ENCODE data around the gene BPIFB3. TPM values are rescaled to one million over a fixed set of nuclear protein-coding genes. Genes with fewer than 3 reads are reported as not detected.

BPIFB3 gene
- total RNA-seq, 3 donors from 2014 or later (not counting 1 experiment from before 2014, with no cell fraction given) = not detected

DNA sequence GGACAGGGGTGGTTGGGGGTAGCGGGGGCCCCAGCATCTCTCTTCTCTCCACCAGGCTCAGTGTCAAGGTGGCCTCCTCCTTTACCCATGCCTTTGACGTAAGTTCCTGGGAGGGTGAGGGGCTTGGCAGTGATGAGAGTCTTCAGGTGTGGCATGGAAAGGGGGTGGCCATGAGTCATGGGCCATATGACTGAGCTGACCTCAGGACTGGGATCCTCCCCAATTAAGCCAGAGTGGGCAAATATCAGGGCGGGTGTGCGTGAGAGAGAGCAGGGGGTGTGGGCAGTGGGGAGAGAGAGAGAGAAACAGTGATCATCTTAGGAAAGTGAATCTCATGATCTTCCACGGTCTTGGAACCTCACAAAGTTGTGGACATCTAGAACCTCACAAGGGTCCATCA is 17.5 kb downstream of the BPIFB3 start:
- no peak overlapping the region for H3K27ac Mint-ChIP-seq
- Histone ChIP-seq H3K27me3 (ENCODE audit: control insufficient read depth, insufficient read depth, low read length) (no peaks in the 10 kb centered on the region), H3K9me3 (ENCODE audit: control insufficient read depth, insufficient read depth, low read length) (no peaks in the 10 kb centered on the region), H3K36me3 (ENCODE audit: control insufficient read depth, insufficient read depth, low read length) (no peaks in the 10 kb centered on the region), H3K4me3 (ENCODE audit: low read length) (no peak overlapping the region), H3K4me1 (ENCODE audit: control insufficient read depth, insufficient read depth, low read length) (no peaks in the 10 kb centered on the region), H3K27ac (ENCODE audit: low read length) (no peak overlapping the region)
- no peaks in the 10 kb centered on the region for H3K9me3 Mint-ChIP-seq
- no peak for DNase-seq
- intact Hi-C loops (cut with micrococcal nuclease) = no loop called here
- ATAC-seq = no peak
- peaks cover 0 to 4% of the 10 kb centered on the region in 2 donors for H3K4me1 Mint-ChIP-seq
- H3K27me3 Mint-ChIP-seq (ENCODE audit: low read depth in 2 of 2) = peaks cover 0 to 2% of the 10 kb centered on the region in 2 donors
- no peaks in the 10 kb centered on the region for H3K36me3 Mint-ChIP-seq
- TF ChIP-seq, protein P1, sequence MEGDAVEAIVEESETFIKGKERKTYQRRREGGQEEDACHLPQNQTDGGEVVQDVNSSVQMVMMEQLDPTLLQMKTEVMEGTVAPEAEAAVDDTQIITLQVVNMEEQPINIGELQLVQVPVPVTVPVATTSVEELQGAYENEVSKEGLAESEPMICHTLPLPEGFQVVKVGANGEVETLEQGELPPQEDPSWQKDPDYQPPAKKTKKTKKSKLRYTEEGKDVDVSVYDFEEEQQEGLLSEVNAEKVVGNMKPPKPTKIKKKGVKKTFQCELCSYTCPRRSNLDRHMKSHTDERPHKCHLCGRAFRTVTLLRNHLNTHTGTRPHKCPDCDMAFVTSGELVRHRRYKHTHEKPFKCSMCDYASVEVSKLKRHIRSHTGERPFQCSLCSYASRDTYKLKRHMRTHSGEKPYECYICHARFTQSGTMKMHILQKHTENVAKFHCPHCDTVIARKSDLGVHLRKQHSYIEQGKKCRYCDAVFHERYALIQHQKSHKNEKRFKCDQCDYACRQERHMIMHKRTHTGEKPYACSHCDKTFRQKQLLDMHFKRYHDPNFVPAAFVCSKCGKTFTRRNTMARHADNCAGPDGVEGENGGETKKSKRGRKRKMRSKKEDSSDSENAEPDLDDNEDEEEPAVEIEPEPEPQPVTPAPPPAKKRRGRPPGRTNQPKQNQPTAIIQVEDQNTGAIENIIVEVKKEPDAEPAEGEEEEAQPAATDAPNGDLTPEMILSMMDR (IDR thresholded peaks at IDR 0.05) = no peak
- WGBS (ENCODE audit: insufficient coverage) = 90% methylated on average over 4 of the region's 5 CpGs
- no peak overlapping the region for H3K4me3 Mint-ChIP-seq

DNA sequence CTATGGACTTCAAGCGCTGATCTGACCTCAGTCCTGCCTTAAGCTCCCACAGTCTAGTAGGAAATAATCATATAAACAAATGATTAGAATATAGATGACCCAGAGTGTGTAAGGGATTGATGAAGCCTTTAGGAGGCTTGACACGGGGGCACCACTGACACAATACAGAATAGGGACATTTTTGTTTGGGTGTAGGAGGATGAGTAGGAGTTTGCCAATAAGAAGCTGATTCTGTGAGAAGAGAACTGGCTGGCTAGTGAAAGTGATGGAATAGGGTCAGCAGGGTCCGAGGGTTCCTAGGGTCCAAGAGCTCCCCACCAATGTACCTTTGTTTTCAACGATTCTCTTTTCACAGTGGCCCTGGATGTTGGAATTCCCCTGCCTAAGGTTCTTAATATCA is 18.7 kb downstream of the BPIFB3 start:
- DNase-seq = no peak
- Histone ChIP-seq H3K27ac (ENCODE audit: low read length) (no peak overlapping the region), H3K4me3 (ENCODE audit: low read length) (no peak overlapping the region), H3K36me3 (ENCODE audit: control insufficient read depth, insufficient read depth, low read length) (no peaks in the 10 kb centered on the region), H3K4me1 (ENCODE audit: control insufficient read depth, insufficient read depth, low read length) (no peaks in the 10 kb centered on the region), H3K27me3 (ENCODE audit: control insufficient read depth, insufficient read depth, low read length) (no peaks in the 10 kb centered on the region), H3K9me3 (ENCODE audit: control insufficient read depth, insufficient read depth, low read length) (no peaks in the 10 kb centered on the region)
- H3K27ac Mint-ChIP-seq = no peak overlapping the region
- H3K9me3 Mint-ChIP-seq = no peaks in the 10 kb centered on the region
- H3K27me3 Mint-ChIP-seq (ENCODE audit: low read depth in 2 of 2) = peaks cover 0 to 2% of the 10 kb centered on the region in 2 donors
- H3K4me1 Mint-ChIP-seq = peaks cover 0 to 4% of the 10 kb centered on the region in 2 donors
- TF ChIP-seq, protein P1 (IDR thresholded peaks at IDR 0.05) = no peak
- intact Hi-C loops (cut with micrococcal nuclease) = no loop called here
- ATAC-seq = no peak
- H3K36me3 Mint-ChIP-seq = no peaks in the 10 kb centered on the region
- WGBS (ENCODE audit: insufficient coverage) = 86% methylated on average over 3 of the region's 4 CpGs
- no peak overlapping the region for H3K4me3 Mint-ChIP-seq

DNA sequence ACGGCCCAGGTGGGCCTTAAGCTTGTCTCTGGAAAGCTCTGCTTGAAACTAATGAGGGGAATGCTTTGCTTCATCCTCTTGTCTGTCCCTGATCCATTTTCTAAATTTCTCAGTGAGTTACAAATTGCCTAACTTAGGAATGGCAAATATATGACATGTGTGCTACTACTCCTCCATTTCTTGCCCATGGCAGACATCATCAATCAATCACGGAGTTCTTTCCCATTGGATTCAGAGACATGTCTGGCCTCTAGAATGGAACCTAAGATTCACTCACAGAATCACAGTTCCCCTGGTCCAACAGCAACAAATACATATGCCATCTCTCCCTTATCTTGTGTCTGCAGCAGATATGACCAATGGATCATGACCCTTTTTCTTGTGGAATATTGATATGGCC is 19.1 kb downstream of the BPIFB3 start:
- intact Hi-C loops (cut with micrococcal nuclease) = no loop called here
- Mint-ChIP-seq H3K27me3 (ENCODE audit: low read depth in 2 of 2) (peaks cover 0 to 2% of the 10 kb centered on the region in 2 donors), H3K27ac (no peak overlapping the region), H3K9me3 (no peaks in the 10 kb centered on the region), H3K36me3 (no peaks in the 10 kb centered on the region), H3K4me3 (no peak overlapping the region), H3K4me1 (peaks cover 0 to 4% of the 10 kb centered on the region in 2 donors)
- no peaks in the 10 kb centered on the region for H3K27me3 ChIP-seq (ENCODE audit: control insufficient read depth, insufficient read depth, low read length)
- no peaks in the 10 kb centered on the region for H3K9me3 ChIP-seq (ENCODE audit: control insufficient read depth, insufficient read depth, low read length)
- DNase-seq = no peak
- no peak for ATAC-seq
- H3K4me3 ChIP-seq (ENCODE audit: low read length) = no peak overlapping the region
- no peaks in the 10 kb centered on the region for H3K4me1 ChIP-seq (ENCODE audit: control insufficient read depth, insufficient read depth, low read length)
- TF ChIP-seq, protein P1 (IDR thresholded peaks at IDR 0.05) = no peak
- 92% methylated on average over 2 of the region's 2 CpGs for WGBS (ENCODE audit: insufficient coverage)
- H3K27ac ChIP-seq (ENCODE audit: low read length) = no peak overlapping the region
- no peaks in the 10 kb centered on the region for H3K36me3 ChIP-seq (ENCODE audit: control insufficient read depth, insufficient read depth, low read length)

DNA sequence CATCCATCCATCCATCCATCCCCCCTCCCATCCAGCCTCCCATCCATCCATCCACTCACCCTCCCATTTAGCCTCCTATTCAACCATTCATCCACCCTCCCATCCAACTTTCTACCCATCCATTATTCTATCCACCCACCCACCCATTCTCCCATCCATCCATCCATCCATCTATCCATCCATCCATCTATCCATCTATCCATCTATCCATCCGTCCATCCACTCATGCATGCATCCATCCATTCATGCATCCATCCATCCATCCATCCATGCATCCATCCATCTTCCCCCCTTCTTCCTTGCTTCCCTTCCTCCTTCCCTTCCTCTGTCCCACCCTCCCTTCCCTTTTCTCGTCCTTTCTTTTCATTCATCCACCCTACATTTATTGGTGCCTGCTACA is 21.0 kb downstream of the BPIFB3 start:
- Histone ChIP-seq H3K27ac (ENCODE audit: low read length) (no peak overlapping the region), H3K4me1 (ENCODE audit: control insufficient read depth, insufficient read depth, low read length) (no peaks in the 10 kb centered on the region), H3K9me3 (ENCODE audit: control insufficient read depth, insufficient read depth, low read length) (no peaks in the 10 kb centered on the region), H3K27me3 (ENCODE audit: control insufficient read depth, insufficient read depth, low read length) (no peaks in the 10 kb centered on the region), H3K36me3 (ENCODE audit: control insufficient read depth, insufficient read depth, low read length) (no peaks in the 10 kb centered on the region), H3K4me3 (ENCODE audit: low read length) (no peak overlapping the region)
- Mint-ChIP-seq H3K4me3 (no peak overlapping the region), H3K36me3 (no peaks in the 10 kb centered on the region), H3K27ac (no peak overlapping the region), H3K4me1 (no peaks in the 10 kb centered on the region), H3K9me3 (no peaks in the 10 kb centered on the region), H3K27me3 (ENCODE audit: low read depth in 2 of 2) (peaks cover 0 to 2% of the 10 kb centered on the region in 2 donors)
- intact Hi-C loops (cut with micrococcal nuclease) = no loop called here
- no peak for DNase-seq
- TF ChIP-seq, protein P1 (IDR thresholded peaks at IDR 0.05) = no peak
- no peak for ATAC-seq
- WGBS (ENCODE audit: insufficient coverage) = 83% methylated on average over 2 of the region's 2 CpGs

Data from natural killer cell (primary cell).